B cell (primary cell): ENCODE results near the gene URGCP. TPM values are rescaled to one million over a fixed set of nuclear protein-coding genes. Genes with fewer than 3 reads are reported as not detected.

Experiments used
- ATAC-seq: fragments of 200-7000 bp; cut with Tn5 transposase; one replicate; pipeline ENCODE4 v1.10.0; 2021; ENCODE audit warnings: low read depth, mild to moderate bottlenecking, moderate number of reproducible peaks, moderate library complexity
- CTCF ChIA-PET: fragments of 350-600 bp; sonication (Branson Sonifier 250); formaldehyde crosslinking; loops from one replicate; lab custom pipeline; 2021; ENCODE audit warnings: antibody characterized with exemption, inconsistent platforms; lab: Charles Lee
- POLR2A ChIA-PET: fragments of 350-600 bp; sonication (Branson Sonifier 250); formaldehyde crosslinking; loops from one replicate; lab custom pipeline; 2021; ENCODE audit warnings: antibody characterized with exemption; lab: Charles Lee
- DNase-seq: peaks from one replicate; pipeline ENCODE4 v3.0.0; 2013
- H2AFZ ChIP-seq: 2 replicates; pipeline ENCODE4 v1.6.1; 2012; ENCODE audit warnings: mild to moderate bottlenecking, low read depth, low read length; ENCODE audit not compliant: insufficient read depth, poor library complexity, severe bottlenecking
- H3K27ac ChIP-seq, 2 donors: 1 replicate in 1 of 2; 2 replicates in 1 of 2; pipeline ENCODE4 v1.5.1; 2012 to 2013; ENCODE audit warnings: low read length in 2 of 2, mild to moderate bottlenecking in 2 of 2, moderate library complexity in 1 of 2
- H3K27me3 ChIP-seq, 4 experiments: fragments of 200-600 bp in 1 of 4; sonication (generic) in 1 of 4; replicated peaks in 1 of 4; 1 replicate in 2 of 4; 2 replicates in 2 of 4; pipeline versions ENCODE4 v1.6.1 to v1.7.0; 2013 to 2016; ENCODE audit warnings: low read length in 3 of 4, mild to moderate bottlenecking in 2 of 4, mixed read lengths in 1 of 4, moderate library complexity in 1 of 4; ENCODE audit not compliant: insufficient read depth in 4 of 4, control insufficient read depth in 3 of 4; ENCODE audit errors: control extremely low read depth in 1 of 4
- H3K36me3 ChIP-seq, 2 experiments: replicated peaks in 1 of 2; 1 replicate in 1 of 2; 2 replicates in 1 of 2; pipeline versions ENCODE4 v1.6.1 to v1.7.1; 2013; ENCODE audit warnings: low read length in 1 of 2; ENCODE audit not compliant: insufficient read depth in 2 of 2, control insufficient read depth in 1 of 2; ENCODE audit errors: control extremely low read depth in 1 of 2, extremely low read depth in 1 of 2
- H3K4me1 ChIP-seq, 2 donors: fragments of 200-600 bp in 1 of 2; sonication (generic) in 1 of 2; 1 replicate in 1 of 2; 2 replicates in 1 of 2; pipeline versions ENCODE4 v1.5.1 to v1.6.1; 2013 to 2017; ENCODE audit warnings: low read length in 2 of 2; ENCODE audit not compliant: control insufficient read depth in 2 of 2, insufficient read depth in 2 of 2
- H3K4me2 ChIP-seq: replicated peaks from 2 replicates; pipeline ENCODE3; 2012; ENCODE audit warnings: mild to moderate bottlenecking, low read depth, low read length; ENCODE audit not compliant: poor library complexity, severe bottlenecking
- H3K4me3 ChIP-seq, 5 experiments: fragments of 200-600 bp in 1 of 5; sonication (generic) in 1 of 5; 1 replicate in 3 of 5; 2 replicates in 2 of 5; pipeline versions ENCODE4 v1.5.1 to v1.7.0; 2011 to 2016; ENCODE audit warnings: low read length in 4 of 5, mild to moderate bottlenecking in 4 of 5, low read depth in 2 of 5, control low read depth in 1 of 5, moderate library complexity in 1 of 5; ENCODE audit not compliant: insufficient read depth in 1 of 5; ENCODE audit errors: control extremely low read depth in 1 of 5, extremely low read depth in 1 of 5
- H3K79me2 ChIP-seq: fragments of 200-600 bp; sonication (generic); one replicate; pipeline ENCODE4 v1.6.0; 2016; ENCODE audit warnings: low read length; ENCODE audit not compliant: control insufficient read depth, insufficient read depth
- H3K9ac ChIP-seq: fragments of 200-600 bp; sonication (generic); 2 replicates; pipeline ENCODE4 v1.6.1; 2017; ENCODE audit warnings: mild to moderate bottlenecking, low read length, moderate library complexity
- H3K9me3 ChIP-seq, 3 donors: one replicate each; pipeline versions ENCODE4 v1.6.1 to v1.7.1; 2013; ENCODE audit warnings: low read length in 2 of 3; ENCODE audit not compliant: control insufficient read depth in 2 of 3, insufficient read depth in 1 of 3; ENCODE audit errors: control extremely low read depth in 1 of 3
- H4K20me1 ChIP-seq: 2 replicates; pipeline ENCODE4 v1.6.0; 2012; ENCODE audit warnings: mild to moderate bottlenecking, low read length; ENCODE audit not compliant: insufficient read depth, control insufficient read depth, poor library complexity, severe bottlenecking
- H3K27ac Mint-ChIP-seq: one replicate; pipeline ENCODE4 v1.8.0; 2021; ENCODE audit warnings: mixed read lengths
- H3K27me3 Mint-ChIP-seq: one replicate; pipeline ENCODE4 v1.8.0; 2021; ENCODE audit warnings: mixed read lengths
- H3K4me1 Mint-ChIP-seq: one replicate; pipeline ENCODE4 v1.8.0; 2021; ENCODE audit warnings: mixed read lengths
- H3K4me3 Mint-ChIP-seq: one replicate; pipeline ENCODE4 v1.8.0; 2021; ENCODE audit warnings: mixed read lengths
- H3K9me3 Mint-ChIP-seq: one replicate; pipeline ENCODE4 v1.8.0; 2022; ENCODE audit warnings: mixed read lengths; ENCODE audit not compliant: insufficient read depth
- CTCF ChIP-seq: fragments of 200-600 bp; IDR thresholded peaks from one replicate; pipeline ENCODE4 v1.8.0; 2022; ENCODE audit warnings: antibody characterized with exemption, mild to moderate bottlenecking
- EZH2 ChIP-seq: IDR thresholded peaks from 2 replicates; pipeline ENCODE4 v1.6.1; 2012; ENCODE audit warnings: borderline replicate concordance, low read depth, mild to moderate bottlenecking, moderate library complexity, low read length; ENCODE audit not compliant: insufficient read depth, poor library complexity, severe bottlenecking
- WGBS: methylation state at CpG from one replicate; pipeline ENCODE4 v1.1.5; 2013; ENCODE audit warnings: missing lambda C conversion rate; ENCODE audit not compliant: insufficient coverage; 5-methylcytosine and 5-hydroxymethylcytosine counted together
- intact Hi-C: fragments of 100-400 bp; cut with micrococcal nuclease; formaldehyde crosslinking; loops from one replicate; pipeline ENCODE4 v1.10.0; 2022
- polyA plus RNA-seq: library from polyadenylated mRNA; depleted of rRNA; stranded (reverse); fragments of >200 nt; gene quantifications from 2 replicates; pipeline ENCODE4 v1.2.3, GENCODE V29; 2012
- total RNA-seq, 2 donors: library from RNA; stranded (reverse); fragments of 120-200 nt in 1 of 2; gene quantifications; 1 replicate in 1 of 2; 2 replicates in 1 of 2; pipeline versions ENCODE4 v1.2.3 to v1.2.4, GENCODE V29; 2013 to 2022

URGCP gene
- total and polyA plus RNA-seq, 2 donors (not counting 1 experiment from before 2014, with no cell fraction given): 16.5 to 25.1 TPM

GRCh38 chr7:43878867-43879266 is 27.5 kb downstream of the URGCP start:
- no peak overlapping the region for H3K27ac ChIP-seq
- H3K27me3 ChIP-seq: no peaks in the 10 kb centered on the region
- H3K9me3 ChIP-seq: no peaks in the 10 kb centered on the region
- H3K4me2 ChIP-seq: no peak overlapping the region
- Mint-ChIP-seq H3K4me1 (peaks cover 11% of the 10 kb centered on the region), H3K27me3 (no peaks in the 10 kb centered on the region), H3K9me3 (no peaks in the 10 kb centered on the region), H3K4me3 (no peak overlapping the region), H3K27ac (no peak overlapping the region)
- DNase-seq (no peak), ATAC-seq (no peak)
- TF ChIP-seq EZH2 (no peak), CTCF (no peak)
- H2AFZ ChIP-seq: no peak overlapping the region
- H3K9ac ChIP-seq: no peak overlapping the region
- peaks cover 0 to 5% of the 10 kb centered on the region in 2 donors for H3K4me1 ChIP-seq
- POLR2A ChIA-PET: no interaction called here
- 100% methylated on average over 5 of the region's 5 CpGs for WGBS
- no peaks in the 10 kb centered on the region for H3K79me2 ChIP-seq
- peaks cover 0 to 51% of the 10 kb centered on the region in 2 experiments for H3K36me3 ChIP-seq
- intact Hi-C loops: no loop called here
- H4K20me1 ChIP-seq: no peaks in the 10 kb centered on the region
- no peak overlapping the region for H3K4me3 ChIP-seq
- CTCF ChIA-PET: no interaction called here

GRCh38 chr7:43877968-43878864 is 28.2 kb downstream of the URGCP start:
- Histone ChIP-seq H3K4me3 (no peak overlapping the region), H4K20me1 (no peaks in the 10 kb centered on the region), H3K36me3 (peaks cover 0 to 51% of the 10 kb centered on the region in 2 experiments), H3K27ac (no peak overlapping the region), H3K9me3 (no peaks in the 10 kb centered on the region), H3K79me2 (no peaks in the 10 kb centered on the region), H2AFZ (no peak overlapping the region), H3K4me1 (peaks cover 0 to 5% of the 10 kb centered on the region in 2 donors), H3K27me3 (no peaks in the 10 kb centered on the region), H3K9ac (no peak overlapping the region), H3K4me2 (no peak overlapping the region)
- no peak for ATAC-seq
- Mint-ChIP-seq H3K27ac (no peak overlapping the region), H3K4me3 (no peak overlapping the region), H3K4me1 (peaks cover 11% of the 10 kb centered on the region), H3K27me3 (no peaks in the 10 kb centered on the region), H3K9me3 (no peaks in the 10 kb centered on the region)
- no peak for TF ChIP-seq CTCF
- TF ChIP-seq EZH2: no peak
- CTCF ChIA-PET: no interaction called here
- POLR2A ChIA-PET: no interaction called here
- DNase-seq: no peak
- 98% methylated on average over 36 of the region's 38 CpGs for WGBS
- intact Hi-C loops: no loop called here
